Left lung (tissue), 10 donors: ENCODE results near the gene CPNE8. TPM values are rescaled to one million over a fixed set of nuclear protein-coding genes. Genes with fewer than 3 reads are reported as not detected.

Experiments
- ATAC-seq: fragments of 200-7000 bp; cut with Tn5 transposase; one replicate; pipeline ENCODE4 v1.9.1; 2020; ENCODE audit warnings: moderate library complexity
- DNase-seq, 4 donors: peaks; one replicate each; pipeline ENCODE4 v3.0.0-alpha.2; 2013 to 2020
- H3K27ac ChIP-seq, 2 donors: fragments of 200-600 bp; sonication (generic) in 1 of 2; one replicate each; pipeline versions ENCODE4 v1.5.0 to v1.8.0; 2020 to 2021
- H3K27me3 ChIP-seq, 2 donors: fragments of 200-600 bp; sonication (generic) in 1 of 2; one replicate each; pipeline versions ENCODE4 v1.5.0 to v1.8.0; 2020 to 2021
- H3K36me3 ChIP-seq, 2 donors: fragments of 200-600 bp; sonication (generic) in 1 of 2; one replicate each; pipeline versions ENCODE4 v1.5.0 to v1.8.0; 2020 to 2021
- H3K4me1 ChIP-seq, 2 donors: fragments of 200-600 bp; one replicate each; pipeline ENCODE4 v1.8.0; 2021
- H3K4me3 ChIP-seq, 2 donors: fragments of 200-600 bp; sonication (generic) in 1 of 2; one replicate each; pipeline versions ENCODE4 v1.5.0 to v1.8.0; 2020 to 2021; ENCODE audit warnings: mild to moderate bottlenecking in 1 of 2
- H3K9me3 ChIP-seq, 2 donors: fragments of 200-600 bp; sonication (generic) in 1 of 2; one replicate each; pipeline versions ENCODE4 v1.5.0 to v1.8.0; 2020 to 2021
- CTCF ChIP-seq, 2 donors: fragments of 200-600 bp; sonication (generic) in 1 of 2; IDR thresholded peaks; one replicate each; pipeline versions ENCODE4 v1.5.0 to v1.8.0; 2021; ENCODE audit warnings: antibody characterized with exemption in 2 of 2
- intact Hi-C, 2 donors: fragments of 100-400 bp; cut with DNase I; formaldehyde crosslinking; loops; one replicate each; pipeline versions ENCODE4 v1.11.2 to v1.14.2; 2022
- polyA plus RNA-seq, 6 donors: library from polyadenylated mRNA; unstranded; fragments of 120-200 nt; gene quantifications; one replicate each; pipeline ENCODE4 v1.2.1, GENCODE V29; 2013; ENCODE audit not compliant: insufficient read length in 6 of 6
- total RNA-seq, 2 donors: library from RNA; stranded (reverse); fragmentation: NEBNext Ultra II Directional; extraction: Animal tissue kit (Norgen Biotek cat#: 25700); gene quantifications; one replicate each; pipeline ENCODE4 v1.2.1, GENCODE V29; 2021
- donor health status: DM: no; HTN: yes; CAD: no.
- donor health status: DM: no; HTN: no; CAD: no.

The CPNE8 gene
- total and polyA plus RNA-seq, 8 donors = 6.4 to 25.8 (median 9.3) TPM

- H3K27ac ChIP-seq = peak overlapping the region in 1 of 2 donors; percentile 20
- peaks cover 0 to 8% of the 10 kb centered on the region in 2 donors for H3K4me1 ChIP-seq
- ATAC-seq (no peak), DNase-seq (no peak)
- peaks cover 0 to 5% of the 10 kb centered on the region in 2 donors for H3K36me3 ChIP-seq
- no peak overlapping the region for H3K4me3 ChIP-seq
- H3K27me3 ChIP-seq = no peaks in the 10 kb centered on the region
- no peaks in the 10 kb centered on the region for H3K9me3 ChIP-seq
- intact Hi-C loops = no loop called here
- TF ChIP-seq CTCF (IDR thresholded peaks at IDR 0.05) = no peak
Measured at GRCh38 chr12:38872561-38872960, 32.8 kb downstream of the CPNE8 start.

GRCh38 chr12:38872156-38872555 lies 33.2 kb downstream of the CPNE8 start:
- DNase-seq (no peak), ATAC-seq (no peak)
- no peak for TF ChIP-seq CTCF (IDR thresholded peaks at IDR 0.05)
- H3K27ac ChIP-seq = peak overlapping the region in 1 of 2 donors; percentile 20
- H3K36me3 ChIP-seq = peaks cover 0 to 5% of the 10 kb centered on the region in 2 donors
- no peak overlapping the region for H3K4me3 ChIP-seq
- intact Hi-C loops = no loop called here
- no peaks in the 10 kb centered on the region for H3K9me3 ChIP-seq
- H3K27me3 ChIP-seq = no peaks in the 10 kb centered on the region
- H3K4me1 ChIP-seq = peaks cover 0 to 8% of the 10 kb centered on the region in 2 donors

GRCh38 chr12:38869036-38869435 lies 36.4 kb downstream of the CPNE8 start:
- no peaks in the 10 kb centered on the region for H3K9me3 ChIP-seq
- ATAC-seq (no peak), DNase-seq (no peak)
- no peak overlapping the region for H3K4me3 ChIP-seq
- H3K4me1 ChIP-seq = peaks cover 0 to 8% of the 10 kb centered on the region in 2 donors
- intact Hi-C loops = no loop called here
- H3K27ac ChIP-seq = no peak overlapping the region
- H3K27me3 ChIP-seq = no peaks in the 10 kb centered on the region
- no peak for TF ChIP-seq CTCF (IDR thresholded peaks at IDR 0.05)
- peaks cover 0 to 5% of the 10 kb centered on the region in 2 donors for H3K36me3 ChIP-seq

- Histone ChIP-seq H3K27ac (no peak overlapping the region), H3K4me1 (peaks cover 0 to 6% of the 10 kb centered on the region in 2 donors), H3K9me3 (peaks cover 0 to 9% of the 10 kb centered on the region in 2 donors), H3K27me3 (no peaks in the 10 kb centered on the region), H3K4me3 (no peak overlapping the region), H3K36me3 (no peaks in the 10 kb centered on the region)
- no peak for TF ChIP-seq CTCF (IDR thresholded peaks at IDR 0.05)
- intact Hi-C loops = no loop called here
- ATAC-seq = no peak
- DNase-seq = no peak
Measured at GRCh38 chr12:38850461-38850860, 54.9 kb downstream of the CPNE8 start.

- ATAC-seq (no peak), DNase-seq (no peak)
- Histone ChIP-seq H3K4me1 (peaks cover 0 to 6% of the 10 kb centered on the region in 2 donors), H3K9me3 (no peaks in the 10 kb centered on the region), H3K36me3 (no peaks in the 10 kb centered on the region), H3K27me3 (no peaks in the 10 kb centered on the region), H3K27ac (no peak overlapping the region), H3K4me3 (no peak overlapping the region)
- intact Hi-C loops = no loop called here
- no peak for TF ChIP-seq CTCF (IDR thresholded peaks at IDR 0.05)
Measured at GRCh38 chr12:38847247-38847646, 58.1 kb downstream of the CPNE8 start.
